ENCODE measurements around the gene ACSS1.

Gene ACSS1

DNA sequence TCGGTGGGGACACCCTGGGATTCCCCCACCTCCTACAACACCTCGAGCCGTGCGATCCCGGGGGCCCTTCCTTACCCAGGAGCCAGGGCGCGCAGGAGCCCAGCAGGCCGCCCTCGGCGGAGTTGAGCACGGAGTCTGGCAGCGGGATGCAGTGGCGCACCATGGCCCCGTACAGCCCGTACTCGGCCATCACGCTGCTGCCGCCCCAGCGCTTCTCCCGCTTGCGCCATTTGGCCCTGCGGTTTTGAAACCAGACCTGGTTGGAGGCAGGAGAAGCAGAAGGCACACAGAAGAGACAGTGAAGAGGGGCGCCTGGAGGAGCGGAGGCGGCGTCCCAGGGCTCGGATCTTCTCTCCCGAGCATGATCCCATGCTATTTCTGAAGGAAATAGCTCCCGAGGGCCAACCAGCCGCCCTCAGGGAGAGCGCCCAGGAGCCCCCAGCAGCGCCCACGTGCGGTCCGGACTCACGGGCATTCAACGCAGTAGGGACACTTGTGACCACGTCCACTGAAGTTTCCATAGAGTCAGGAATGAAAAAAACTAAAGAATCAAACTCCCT is 19.8 kb upstream of the ACSS1 start:
- no peak for FAIRE-seq

DNA sequence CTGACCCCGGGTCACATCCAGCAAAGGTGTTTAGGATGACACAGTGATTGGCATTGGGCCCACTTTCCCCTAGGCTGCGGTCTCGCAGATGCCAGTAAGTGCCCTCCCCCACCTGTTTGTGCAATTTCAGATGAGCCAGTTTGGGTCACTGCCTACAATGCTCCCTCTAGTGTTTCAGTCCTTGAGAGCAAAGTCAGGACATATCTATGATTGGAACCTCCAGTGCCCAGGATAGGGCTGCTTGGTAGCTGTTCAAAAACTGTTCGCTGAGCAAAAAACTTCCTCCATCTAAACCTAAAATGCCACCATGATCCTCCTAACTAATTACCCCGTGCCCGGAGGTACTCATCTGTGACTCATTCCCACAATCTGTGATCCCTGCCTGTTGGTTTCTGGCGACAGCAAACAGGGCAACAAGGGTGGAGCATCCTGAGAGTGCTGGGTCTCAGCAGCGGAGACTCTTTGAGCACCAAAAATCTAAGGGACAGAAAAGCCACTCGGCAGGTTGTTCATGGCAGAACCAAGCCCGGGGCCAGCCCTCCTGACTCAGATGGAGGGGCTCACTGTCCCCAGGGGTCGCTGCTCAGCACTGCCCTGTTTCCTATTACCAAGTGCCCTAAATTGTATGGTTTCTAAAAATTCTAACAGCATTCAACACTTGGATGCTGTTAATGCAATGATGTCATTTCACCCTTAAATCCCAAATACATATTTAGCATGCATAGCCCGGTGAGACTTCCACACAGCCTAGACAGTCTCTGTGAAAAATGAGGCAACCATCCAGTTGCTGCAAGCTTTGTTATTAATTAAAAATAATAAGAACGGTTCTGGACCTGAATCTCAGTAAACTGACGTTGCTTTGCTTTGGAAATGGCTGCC is 19.0 kb upstream of the ACSS1 start:
- no peak for FAIRE-seq

DNA sequence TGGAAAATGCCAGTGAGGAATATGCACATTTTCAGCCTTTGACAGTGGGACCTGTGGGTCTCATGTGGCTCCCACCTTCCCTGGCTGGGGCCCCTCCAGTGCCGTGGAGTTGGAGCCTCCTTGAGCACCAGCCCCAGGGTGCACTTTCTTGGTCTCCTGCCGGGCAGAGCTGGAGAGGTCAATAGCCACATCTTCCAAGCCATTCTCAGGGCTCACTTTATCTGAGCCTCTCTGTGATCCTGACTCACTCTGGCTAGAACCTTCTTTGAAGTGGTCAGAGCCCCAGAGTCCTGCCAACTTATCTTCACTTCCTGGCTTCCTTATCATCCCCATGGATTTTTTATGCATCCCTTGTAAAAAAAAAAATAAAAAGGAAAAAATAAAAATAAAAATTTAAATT is 18.3 kb upstream of the ACSS1 start:
- FAIRE-seq, result no peak

DNA sequence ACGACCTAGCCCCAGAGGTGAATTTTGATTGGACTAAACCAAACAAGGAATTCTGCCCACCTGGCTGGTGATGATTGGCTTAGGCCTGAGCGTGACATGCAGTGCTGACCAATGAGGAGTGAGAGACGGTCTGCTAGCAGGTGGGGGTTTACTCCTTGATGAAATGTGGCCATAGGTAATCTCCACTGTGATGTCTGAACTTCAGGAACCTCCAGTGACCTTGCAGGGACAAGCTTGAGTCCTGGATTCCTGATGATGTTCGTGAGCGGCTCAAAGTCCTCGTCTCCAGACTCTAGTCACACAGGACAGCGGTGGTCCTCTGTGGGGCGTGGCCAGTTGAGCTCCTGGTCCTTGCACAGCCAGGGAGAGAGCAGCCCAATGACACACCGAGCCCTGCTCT is 15.6 kb upstream of the ACSS1 start:
- FAIRE-seq, result no peak

DNA sequence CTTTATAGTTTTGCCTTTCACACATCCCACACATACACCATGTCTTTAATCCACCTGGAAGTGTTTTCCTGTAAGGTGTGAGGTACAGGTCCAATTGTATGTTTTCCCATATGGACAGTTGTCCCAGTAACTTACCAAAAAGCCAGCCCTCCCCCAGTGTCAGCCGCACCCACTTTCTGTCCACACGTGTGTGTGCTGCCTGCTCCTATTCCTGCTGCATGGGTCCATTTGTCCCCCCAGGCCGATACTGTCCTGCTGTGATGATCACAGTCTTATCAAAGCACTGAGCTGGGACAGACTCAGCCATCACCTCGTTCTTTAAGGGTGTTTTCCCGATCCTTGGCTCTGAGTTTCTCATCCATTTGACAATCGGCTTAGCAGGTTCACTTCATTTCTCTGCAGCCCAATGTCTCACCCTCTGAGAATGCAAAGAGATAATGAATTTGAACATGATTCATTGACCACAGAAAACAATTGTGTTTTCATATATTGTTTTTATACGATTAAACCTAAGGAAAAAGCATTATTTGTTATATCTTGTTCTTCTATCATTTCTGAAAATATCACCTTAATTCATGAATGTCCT is 14.4 kb upstream of the ACSS1 start:
- no peak for FAIRE-seq

DNA sequence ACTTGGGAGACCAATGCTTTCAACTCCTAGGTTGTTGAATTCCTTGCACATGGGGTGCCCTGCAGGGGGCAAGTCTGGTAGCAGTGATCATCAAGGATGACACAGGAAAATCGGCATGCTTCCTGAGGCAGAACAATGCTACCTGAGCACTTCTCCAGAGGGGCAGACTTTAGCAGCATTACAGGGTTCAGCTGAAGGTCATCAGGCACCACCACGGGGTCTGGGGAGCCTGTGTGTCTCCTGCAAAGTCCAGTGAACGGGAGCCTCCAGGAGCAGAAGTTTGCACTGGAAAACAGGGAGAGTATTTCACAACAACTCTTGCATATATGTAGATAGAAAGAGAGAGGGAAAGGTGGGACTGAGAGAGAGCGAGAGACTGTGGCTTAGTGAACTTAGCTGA is 13.8 kb upstream of the ACSS1 start:
- FAIRE-seq, result no peak

DNA sequence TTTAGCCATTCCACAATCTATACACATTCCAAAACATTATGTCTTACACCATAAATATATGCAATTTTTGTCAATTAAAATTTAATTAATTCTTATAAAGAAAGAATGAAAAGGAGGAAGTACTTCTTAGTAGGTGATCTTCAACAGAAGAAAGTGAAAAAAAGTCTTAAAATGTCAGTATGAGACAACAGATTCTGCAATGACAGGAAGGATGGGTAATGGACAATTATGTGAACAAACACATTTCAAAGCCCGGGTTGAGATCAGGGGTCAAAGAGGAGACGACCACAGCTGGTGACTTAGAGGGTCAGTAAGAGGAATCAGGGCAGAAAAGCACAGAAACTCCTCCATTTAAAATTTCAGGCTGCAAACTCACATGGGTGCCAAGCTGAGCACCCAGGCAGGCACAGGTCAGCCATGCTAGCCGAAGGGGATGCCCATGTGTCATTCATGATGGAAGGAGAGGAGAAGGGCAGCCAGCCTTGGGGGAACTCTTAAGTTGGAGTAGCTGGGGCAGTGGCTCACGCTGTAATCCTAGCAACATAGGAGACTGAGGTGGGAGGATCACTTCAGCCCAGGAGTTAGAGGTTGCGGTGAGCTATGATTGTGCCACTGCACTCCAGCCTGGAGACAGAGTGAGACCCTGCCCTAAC is 13.0 kb upstream of the ACSS1 start:
- FAIRE-seq, result no peak

DNA sequence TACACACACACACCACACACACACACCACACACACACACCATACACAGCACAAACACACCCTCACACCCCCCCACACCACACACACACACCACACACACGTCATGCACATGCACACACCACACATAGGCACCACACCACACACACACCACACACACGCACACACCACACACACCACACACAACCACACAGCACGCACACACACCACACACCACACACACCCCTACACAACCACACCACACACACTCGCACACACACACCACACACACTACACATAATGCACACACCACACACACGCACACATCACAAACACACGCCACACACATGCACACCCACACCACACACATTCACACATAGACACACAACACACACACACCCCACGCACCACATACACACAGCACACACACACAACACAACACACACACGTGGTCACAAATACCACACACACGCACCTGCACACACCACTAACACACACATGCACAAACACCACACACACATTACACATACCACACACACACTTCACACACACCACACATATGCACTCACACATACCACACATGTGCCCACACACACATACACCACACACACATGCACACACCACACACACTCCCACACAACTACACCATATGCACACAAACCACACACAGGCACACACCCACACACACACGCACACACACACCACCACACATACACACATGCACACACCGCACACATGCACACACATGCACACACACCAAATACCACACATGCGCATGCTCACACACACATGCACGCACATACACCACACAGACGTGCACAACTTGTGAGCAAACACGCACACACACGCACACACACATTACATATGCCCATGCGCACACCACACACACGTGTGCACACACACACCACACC is 9.4 kb upstream of the ACSS1 start:
- FAIRE-seq, result no peak

DNA sequence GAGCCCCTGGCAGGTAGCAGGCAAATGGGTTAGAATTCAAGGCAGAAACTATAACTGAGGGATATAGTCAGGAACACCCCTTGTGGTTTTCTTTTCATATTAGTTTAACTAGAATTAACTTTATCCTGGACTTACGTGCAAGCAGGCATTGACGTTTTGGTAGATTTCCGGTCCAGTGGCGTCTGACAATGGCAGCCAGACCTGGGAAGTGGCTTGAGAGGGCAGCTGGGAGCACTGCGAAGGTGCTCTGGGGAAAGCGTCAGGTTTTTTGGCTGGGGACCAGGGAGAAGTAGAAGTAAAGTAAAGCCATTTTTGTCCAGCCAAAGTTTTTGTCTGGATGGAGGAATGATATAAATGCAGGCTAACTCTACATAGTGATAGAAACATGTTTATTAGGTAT is 8.4 kb upstream of the ACSS1 start:
- FAIRE-seq, result no peak

DNA sequence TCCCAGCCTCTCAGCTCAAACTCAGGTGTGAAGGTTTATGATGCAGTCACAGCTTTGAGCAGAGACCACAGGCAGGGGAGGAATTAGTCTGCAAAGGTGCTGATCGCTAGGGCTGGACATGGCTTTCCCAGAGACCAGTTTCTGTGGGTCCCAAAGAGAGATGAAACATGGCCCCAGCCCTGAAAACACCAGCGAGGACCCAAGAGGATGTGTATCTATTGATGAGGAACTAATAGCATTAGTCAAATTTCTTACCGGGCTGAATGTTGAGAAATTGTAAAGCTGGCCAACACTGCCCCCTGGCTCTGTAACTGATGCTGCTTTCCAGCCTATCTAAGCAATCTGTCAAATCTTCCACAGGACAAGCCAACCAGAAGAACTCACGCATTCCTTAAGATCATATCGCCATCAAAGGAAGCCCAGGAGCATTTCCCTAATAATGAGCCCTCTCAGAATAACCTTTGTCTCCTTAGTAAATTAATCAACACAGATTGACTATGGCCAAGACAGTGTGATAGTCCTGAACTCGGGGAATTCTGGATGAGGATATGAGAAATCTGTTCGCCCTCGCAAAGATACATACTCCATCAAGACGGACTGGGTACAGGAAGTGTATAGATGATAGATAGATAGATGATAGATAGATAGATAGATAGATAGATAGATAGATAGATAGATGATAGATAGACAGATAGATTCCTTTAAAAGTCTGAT is 7.8 kb upstream of the ACSS1 start:
- no peak for FAIRE-seq

DNA sequence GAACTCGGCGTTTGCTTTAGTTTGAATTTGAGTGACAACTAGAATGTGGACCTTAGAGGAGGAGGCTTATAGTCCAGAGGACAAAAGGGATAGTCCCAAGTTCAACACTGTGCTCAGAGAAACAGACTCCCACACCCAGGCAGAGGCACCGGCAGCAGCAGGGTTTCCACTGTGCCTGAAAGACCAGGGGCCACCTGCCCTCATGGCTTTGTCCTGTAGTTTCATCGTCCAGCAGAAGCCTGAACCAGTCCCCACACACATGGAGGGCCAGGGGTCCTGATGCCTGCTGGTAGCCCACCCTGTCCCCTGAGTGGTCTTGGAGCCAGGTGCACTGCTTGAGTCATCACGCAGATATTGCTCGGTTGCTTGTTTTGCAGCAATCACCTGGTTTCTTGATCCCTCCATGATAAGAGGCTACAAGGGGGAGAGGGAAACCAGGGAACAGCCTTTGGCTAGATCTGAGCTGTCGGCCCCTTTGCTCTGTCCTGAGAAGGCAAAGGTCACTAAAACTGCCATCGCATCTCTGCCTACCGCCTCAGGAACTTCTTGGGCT is 7.2 kb upstream of the ACSS1 start:
- FAIRE-seq, result no peak

DNA sequence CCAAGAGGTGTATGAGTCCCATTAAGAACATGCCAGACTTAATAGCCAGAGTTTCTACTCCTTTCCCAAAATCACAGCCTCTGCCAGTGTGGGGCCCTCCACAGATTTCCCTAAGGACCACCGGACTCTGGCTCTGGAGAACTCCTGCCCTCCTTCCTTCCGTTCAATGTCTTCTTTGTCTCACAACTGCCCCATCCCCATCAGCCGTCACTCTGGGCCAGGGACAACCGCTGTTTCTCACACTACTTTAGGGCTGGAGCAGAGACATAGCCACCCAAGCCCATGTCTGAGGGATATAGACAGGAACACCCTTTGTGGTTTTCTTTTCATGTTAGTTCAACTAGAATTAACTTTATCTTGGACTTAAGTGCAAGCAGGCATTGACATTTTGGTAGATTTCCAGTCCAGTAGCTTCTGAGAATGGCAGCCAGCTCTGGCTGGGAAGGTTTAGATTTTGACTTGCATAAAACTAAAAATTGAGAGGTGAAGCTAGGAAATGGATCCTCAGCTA is 6.7 kb upstream of the ACSS1 start:
- FAIRE-seq, result no peak

DNA sequence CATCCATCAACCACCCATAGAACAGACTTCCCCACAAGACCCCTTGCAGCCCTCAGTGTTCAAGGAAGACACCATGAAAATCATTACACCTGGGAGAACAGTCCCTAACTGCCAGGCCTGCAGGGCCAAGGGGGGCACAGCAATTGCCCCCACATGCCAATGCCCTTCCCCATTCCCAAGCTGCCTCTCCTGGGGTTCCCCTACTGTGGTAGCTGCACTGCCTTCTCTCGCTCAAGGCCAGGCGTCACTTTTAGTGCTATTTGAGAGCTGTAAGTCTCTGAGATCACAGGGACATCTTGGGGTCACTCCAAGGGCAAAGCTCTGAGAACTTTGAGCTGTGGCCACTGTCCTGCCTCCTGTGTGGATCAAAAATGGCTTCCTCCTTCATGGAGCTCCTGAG is 6.0 kb upstream of the ACSS1 start:
- FAIRE-seq, result no peak

DNA sequence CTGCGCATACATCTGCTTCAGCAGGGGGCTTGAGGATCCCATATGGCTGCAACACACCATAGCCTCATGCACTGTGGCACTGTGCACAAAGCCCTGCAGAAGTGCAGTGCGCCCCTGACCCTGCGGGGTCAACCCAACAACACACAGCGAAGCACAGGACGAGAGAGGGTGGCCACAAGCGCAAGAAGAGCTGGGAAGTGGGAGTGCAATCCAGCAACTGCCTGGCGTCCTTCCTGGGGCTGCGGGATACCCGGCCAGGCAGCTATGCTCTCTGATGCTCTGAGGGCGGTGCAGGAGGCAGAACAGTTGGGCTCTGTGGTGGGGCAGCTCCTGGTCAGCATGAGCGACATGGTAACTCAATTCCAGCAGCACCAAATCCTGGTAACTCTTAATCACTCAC is 5.6 kb upstream of the ACSS1 start:
- FAIRE-seq, result no peak

DNA sequence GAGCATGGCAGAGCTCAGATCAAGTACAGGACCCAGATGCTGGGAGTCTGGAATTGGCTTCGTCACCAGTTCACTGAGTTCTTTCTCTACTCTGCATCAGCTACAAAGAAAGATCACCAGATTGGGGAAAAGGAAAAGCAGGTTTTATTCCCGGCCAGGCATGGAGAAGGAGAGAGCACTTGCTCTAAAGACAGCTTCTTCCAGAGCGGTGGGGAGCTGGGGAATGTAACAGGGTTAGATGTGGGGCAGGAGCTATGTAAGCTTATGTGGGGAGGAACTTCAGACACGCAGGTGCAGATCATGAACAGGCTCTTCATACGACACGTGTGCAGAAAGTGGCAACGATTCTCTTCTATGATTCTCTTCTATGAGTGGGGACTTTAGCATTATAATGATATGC is 4.9 kb upstream of the ACSS1 start:
- FAIRE-seq, result no peak

DNA sequence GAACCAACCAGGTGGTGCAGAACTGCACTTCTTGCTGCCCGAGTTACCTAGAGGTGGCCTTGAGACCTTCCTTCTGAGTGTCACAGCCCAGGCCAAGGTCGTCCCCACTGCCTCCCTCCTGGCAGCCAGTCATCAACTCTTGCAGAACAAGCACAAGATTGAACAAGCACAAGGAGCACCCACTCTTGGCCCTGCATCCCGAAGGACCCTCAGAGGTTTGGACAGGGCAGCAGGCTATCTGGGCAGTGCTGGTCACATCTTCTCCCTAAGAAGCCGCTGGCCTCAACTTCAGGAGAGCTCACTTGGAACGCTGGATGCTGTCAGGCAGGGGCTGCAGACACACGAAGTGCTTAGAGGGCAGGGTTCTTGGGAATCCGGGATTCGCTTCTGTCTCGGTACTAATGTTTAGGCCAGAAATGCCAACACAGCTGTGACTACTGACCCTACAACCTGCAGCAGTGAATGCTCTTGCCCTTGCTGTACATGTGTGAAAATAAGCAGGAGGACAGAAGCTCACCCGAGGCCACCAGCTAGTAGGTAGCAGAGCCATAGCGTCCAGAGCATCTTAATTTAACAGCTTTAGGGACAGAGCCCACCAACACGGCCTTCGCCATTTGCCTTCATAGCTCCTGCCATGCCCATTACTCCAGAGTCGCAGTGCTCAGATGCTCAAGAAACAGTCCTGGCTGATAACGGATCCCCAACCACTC is 4.0 kb upstream of the ACSS1 start:
- FAIRE-seq, result no peak

DNA sequence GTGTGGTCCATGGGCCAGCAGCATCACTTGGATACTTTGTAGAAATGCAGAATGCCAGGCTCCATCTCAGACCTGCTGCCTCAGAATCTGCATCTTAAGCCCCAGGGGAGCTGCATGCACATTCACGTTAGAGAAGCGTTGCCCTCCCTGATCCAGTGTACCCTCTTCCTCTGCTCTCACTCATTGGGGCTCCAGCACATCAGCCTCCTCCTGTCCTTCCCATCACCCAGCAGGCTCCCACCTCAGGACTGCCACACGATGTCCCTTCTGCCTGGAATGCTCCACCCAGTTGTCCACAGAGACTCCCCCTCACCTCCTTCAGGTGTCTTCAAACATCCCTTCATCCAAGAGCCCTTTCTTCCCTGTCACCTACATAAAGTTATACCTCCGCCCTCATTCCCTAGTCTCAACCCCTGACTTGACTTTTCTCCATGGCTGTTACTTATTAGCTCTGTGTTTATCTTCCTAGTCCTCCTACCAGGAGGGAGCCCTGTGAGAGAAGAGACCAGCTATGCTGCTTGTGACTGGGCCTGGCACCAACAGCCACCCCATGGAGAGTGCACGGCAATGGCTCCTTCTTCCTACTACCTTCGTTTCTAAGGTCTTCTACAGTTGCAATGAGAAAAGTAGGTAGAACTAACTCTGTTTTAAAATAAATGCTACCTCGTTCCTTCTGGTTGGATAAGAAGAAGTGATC is 3.3 kb upstream of the ACSS1 start:
- FAIRE-seq, result no peak

DNA sequence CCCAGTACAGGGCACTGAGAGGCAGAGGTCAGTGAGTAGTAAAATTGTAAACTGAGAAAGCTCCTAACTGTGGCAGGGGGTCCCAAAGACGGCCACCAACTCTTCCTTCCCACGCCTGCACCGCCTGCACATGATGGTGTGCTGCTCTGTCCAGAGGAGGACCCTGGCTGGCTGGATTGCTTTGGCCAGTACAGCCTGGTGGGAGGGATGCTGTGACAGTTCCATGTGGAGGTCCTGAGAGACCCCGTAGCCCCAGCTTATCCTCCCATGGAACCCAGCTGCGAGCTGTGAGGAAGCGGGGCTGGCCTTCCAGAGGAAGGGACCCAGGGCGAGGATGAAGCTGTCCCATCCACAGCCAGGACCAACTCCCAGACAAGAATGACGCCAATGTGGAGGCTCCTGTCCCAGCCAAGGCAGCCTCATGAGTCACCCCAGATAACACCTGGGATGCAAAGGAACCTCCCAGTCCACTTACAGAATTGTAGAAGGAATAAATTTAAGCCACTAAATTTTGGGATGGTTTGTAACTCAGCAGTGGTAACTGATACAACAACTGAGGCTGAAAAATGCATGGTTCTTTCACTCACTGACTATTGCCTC is 2.0 kb upstream of the ACSS1 start:
- no peak for FAIRE-seq

DNA sequence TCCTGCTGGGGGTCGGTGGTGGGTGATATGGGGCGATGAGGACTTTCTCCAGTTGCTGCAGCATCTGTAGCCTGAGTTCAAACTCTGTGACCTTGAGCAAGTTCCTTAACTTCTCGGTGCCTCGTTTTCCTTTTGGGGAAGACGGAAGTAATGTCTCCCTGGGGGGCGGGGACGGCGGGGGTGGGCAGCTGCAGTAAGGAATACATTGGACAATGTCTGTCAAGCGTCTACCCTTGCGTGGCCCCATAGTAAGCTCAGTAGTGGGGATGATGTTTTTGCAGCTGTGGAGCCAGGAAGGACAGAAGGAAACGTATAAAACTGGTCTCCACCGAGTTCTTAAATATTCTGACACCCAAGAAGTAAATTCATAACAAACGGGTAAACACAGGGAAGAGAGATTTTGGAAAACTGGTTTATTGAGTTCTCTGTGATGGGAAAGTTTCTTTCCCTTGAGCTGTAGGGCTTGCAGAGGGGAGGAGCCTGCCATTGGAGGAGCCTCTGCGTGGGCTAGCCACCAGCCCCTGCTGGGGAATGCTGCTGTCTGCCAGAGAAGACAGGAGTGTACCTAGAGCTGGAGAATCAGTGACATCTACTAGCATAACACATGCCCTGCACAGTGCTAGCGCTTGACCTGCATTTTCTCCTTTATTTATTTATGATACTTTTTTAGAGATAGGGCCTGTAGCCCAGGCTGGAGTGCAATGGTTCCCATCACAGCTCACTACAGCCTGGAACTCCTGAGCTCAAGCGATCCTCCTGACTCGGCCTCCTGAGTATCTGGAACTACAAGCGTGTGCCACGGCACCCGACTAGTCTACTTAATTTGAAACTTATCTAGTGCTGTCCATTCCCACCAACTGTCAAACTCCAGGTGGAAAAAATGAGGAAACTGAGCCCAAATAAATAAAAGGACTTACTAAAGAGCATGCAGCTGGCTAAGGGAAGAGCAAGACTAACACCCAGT is 1.2 kb upstream of the ACSS1 start:
- no peak for FAIRE-seq

Data from G401.6 (cell line).